COLO829 (cell line): ENCODE results near the gene PERP.
"Not testable (repeated sequence)": the region's sequence is repeated elsewhere in the genome, so short reads cannot be mapped to it uniquely, and the experiment has no call there.

Experiments used
- DNase-seq: peaks from one replicate; pipeline ENCODE4 v3.0.0; 2012; ENCODE audit warnings: low spot score

PERP gene

GRCh38 chr6:138105446-138105845 lies 1.8 kb downstream of the PERP start:
- no peak for DNase-seq

GRCh38 chr6:138104618-138105213 lies 2.5 kb downstream of the PERP start:
- no peak for DNase-seq

GRCh38 chr6:138103871-138104270 lies 3.3 kb downstream of the PERP start:
- DNase-seq: no peak

GRCh38 chr6:138101946-138102731 lies 5.1 kb downstream of the PERP start:
- no peak for DNase-seq

GRCh38 chr6:138099832-138100231 lies 7.4 kb downstream of the PERP start:
- no peak for DNase-seq

GRCh38 chr6:138098306-138098705 lies 8.9 kb downstream of the PERP start:
- DNase-seq: no peak

- DNase-seq: no peak
Observed at GRCh38 chr6:138094260-138094659, 13.0 kb downstream of the PERP start.

GRCh38 chr6:138093632-138094031 lies 13.6 kb downstream of the PERP start:
- no peak for DNase-seq

GRCh38 chr6:138092686-138093085 lies 14.5 kb downstream of the PERP start:
- DNase-seq: no peak

GRCh38 chr6:138089325-138089724 lies 17.9 kb downstream of the PERP start:
- no peak for DNase-seq

- DNase-seq: peak; percentile 84
Observed at GRCh38 chr6:138088326-138088762, 18.9 kb downstream of the PERP start.

- DNase-seq: no peak
Observed at GRCh38 chr6:138087593-138088325, 19.5 kb downstream of the PERP start.

- peak; percentile 39 for DNase-seq
Observed at GRCh38 chr6:138086573-138087196, 20.5 kb downstream of the PERP start.

GRCh38 chr6:138085839-138086222 lies 21.4 kb downstream of the PERP start:
- no peak for DNase-seq

GRCh38 chr6:138084904-138085838 lies 22.0 kb downstream of the PERP start:
- no peak for DNase-seq

GRCh38 chr6:138082232-138082631 lies 25.0 kb downstream of the PERP start:
- DNase-seq: no peak

GRCh38 chr6:138079556-138079955 lies 27.7 kb downstream of the PERP start:
- DNase-seq: not testable (repeated sequence)

- DNase-seq: no peak
Observed at GRCh38 chr6:138078491-138078890, 28.7 kb downstream of the PERP start.

- DNase-seq: no peak
Observed at GRCh38 chr6:138073264-138073663, 34.0 kb downstream of the PERP start.

GRCh38 chr6:138063726-138064125 lies 43.5 kb downstream of the PERP start:
- DNase-seq: no peak

GRCh38 chr6:138054982-138055381 lies 52.2 kb downstream of the PERP start:
- DNase-seq: no peak
